Keratinocyte (primary cell): ENCODE measurements around the gene ZCCHC24.
"Not testable (repeated sequence)": the region's sequence is repeated elsewhere in the genome, so short reads cannot be mapped to it uniquely, and the experiment has no call there.

Experiments
- CTCF ChIP-seq, 3 experiments: IDR thresholded peaks in 1 of 3; conservative IDR thresholded peaks in 1 of 3; optimal IDR thresholded peaks in 1 of 3; 2 replicates in 2 of 3; 3 replicates in 1 of 3; pipeline versions ENCODE3 to v1.5.1; 2011; ENCODE audit warnings: low read length in 3 of 3, mild to moderate bottlenecking in 3 of 3, moderate library complexity in 2 of 3, control low read depth in 1 of 3, inconsistent platforms in 1 of 3; ENCODE audit not compliant: insufficient read depth in 2 of 3; ENCODE audit errors: extremely low read depth in 1 of 3
- EZH2 ChIP-seq: IDR thresholded peaks from one replicate; pipeline ENCODE4 v1.6.1; 2012; ENCODE audit warnings: inconsistent platforms, mild to moderate bottlenecking, low read length, moderate library complexity

GRCh38 chr10:79332610-79333315, 112.7 kb downstream of the ZCCHC24 start:
- not testable (repeated sequence) for TF ChIP-seq CTCF (optimal IDR thresholded peaks at IDR 0.05 in 1 of 3, IDR thresholded peaks at IDR 0.05 in 1 of 3, conservative IDR thresholded peaks at IDR 0.05 in 1 of 3; ENCODE audit: extremely low read depth in 1 of 3, insufficient read depth in 2 of 3, low read length in 3 of 3); EZH2
